Sigmoid colon (tissue), 7 donors: ENCODE results near the gene PLA2G6. TPM values are rescaled to one million over a fixed set of nuclear protein-coding genes. Genes with fewer than 3 reads are reported as not detected.

Source experiments
- DNase-seq: peaks from one replicate; pipeline ENCODE4 v3.0.0-alpha.2; 2019
- H3K27ac ChIP-seq, 4 donors: fragments of 200-600 bp; sonication (generic); one replicate each; pipeline ENCODE4 v1.5.1; 2016 to 2019; ENCODE audit warnings: mild to moderate bottlenecking in 1 of 4
- H3K27me3 ChIP-seq, 3 donors: fragments of 200-600 bp; sonication (generic); one replicate each; pipeline ENCODE4 v1.5.1; 2019; ENCODE audit warnings: mild to moderate bottlenecking in 1 of 3
- H3K36me3 ChIP-seq, 4 donors: fragments of 200-600 bp; sonication (generic); one replicate each; pipeline ENCODE4 v1.5.1; 2016 to 2019
- H3K4me1 ChIP-seq, 4 donors: fragments of 200-600 bp; sonication (generic); one replicate each; pipeline ENCODE4 v1.5.1; 2017 to 2019
- H3K4me3 ChIP-seq, 4 donors: fragments of 200-600 bp; sonication (generic); one replicate each; pipeline ENCODE4 v1.5.1; 2017 to 2019; ENCODE audit warnings: mild to moderate bottlenecking in 2 of 4, moderate library complexity in 1 of 4
- H3K9me3 ChIP-seq, 4 donors: fragments of 200-600 bp in 3 of 4; sonication (generic) in 3 of 4; one replicate each; pipeline versions ENCODE4 v1.5.1 to v1.6.1; 2013 to 2019
- EP300 ChIP-seq, 4 donors: sonication (generic); formaldehyde crosslinking; IDR thresholded peaks; one replicate each; pipeline ENCODE4 v1.6.1; 2017; ENCODE audit warnings: antibody characterized with exemption in 4 of 4
- POLR2A ChIP-seq, 2 donors: fragments of 450-650 bp; IDR thresholded peaks; one replicate each; pipeline ENCODE4 v1.6.1; 2016; ENCODE audit warnings: antibody characterized with exemption in 2 of 2, mild to moderate bottlenecking in 2 of 2, moderate library complexity in 2 of 2
- POLR2AphosphoS5 ChIP-seq, 4 donors: sonication (generic); formaldehyde crosslinking; IDR thresholded peaks; one replicate each; pipeline ENCODE4 v1.6.1; 2017; ENCODE audit warnings: antibody characterized with exemption in 4 of 4
- WGBS, 2 donors: extraction: QIAGEN DNeasy Blood & Tissue Kit; methylation state at CpG; one replicate each; pipeline ENCODE4 v1.1.7; 2013; 5-methylcytosine and 5-hydroxymethylcytosine counted together
- intact Hi-C: fragments of 100-400 bp; cut with DNase I; formaldehyde crosslinking; loops from one replicate; pipeline ENCODE4 v1.15.1; 2023
- polyA plus RNA-seq, 3 donors: library from polyadenylated mRNA; stranded (reverse); fragments of 200-250 nt; gene quantifications; one replicate each; pipeline ENCODE4 v1.2.3, GENCODE V29; 2013
- total RNA-seq, 4 donors: library from RNA; depleted of rRNA; stranded (reverse); fragments of >200 nt; gene quantifications; one replicate each; pipeline ENCODE4 v1.1.0, GENCODE V29; 2016
- TF ChIP-seq, protein P1 (sequence below), 4 experiments: fragments of 450-650 bp in 3 of 4; fragments of 200-600 bp in 1 of 4; IDR thresholded peaks; one replicate each; pipeline ENCODE4 v1.5.1; 2016 to 2019; ENCODE audit warnings: antibody characterized with exemption in 4 of 4, mild to moderate bottlenecking in 3 of 4, moderate library complexity in 2 of 4
- donor health status: healthy with polysubstance abuse.
- donor health status: Bipolar disorder and iron deficiency.
- donor health status: healthy.

Gene PLA2G6
- total and polyA plus RNA-seq, 7 donors: 6.6 to 36.2 (median 19.4) TPM

DNA sequence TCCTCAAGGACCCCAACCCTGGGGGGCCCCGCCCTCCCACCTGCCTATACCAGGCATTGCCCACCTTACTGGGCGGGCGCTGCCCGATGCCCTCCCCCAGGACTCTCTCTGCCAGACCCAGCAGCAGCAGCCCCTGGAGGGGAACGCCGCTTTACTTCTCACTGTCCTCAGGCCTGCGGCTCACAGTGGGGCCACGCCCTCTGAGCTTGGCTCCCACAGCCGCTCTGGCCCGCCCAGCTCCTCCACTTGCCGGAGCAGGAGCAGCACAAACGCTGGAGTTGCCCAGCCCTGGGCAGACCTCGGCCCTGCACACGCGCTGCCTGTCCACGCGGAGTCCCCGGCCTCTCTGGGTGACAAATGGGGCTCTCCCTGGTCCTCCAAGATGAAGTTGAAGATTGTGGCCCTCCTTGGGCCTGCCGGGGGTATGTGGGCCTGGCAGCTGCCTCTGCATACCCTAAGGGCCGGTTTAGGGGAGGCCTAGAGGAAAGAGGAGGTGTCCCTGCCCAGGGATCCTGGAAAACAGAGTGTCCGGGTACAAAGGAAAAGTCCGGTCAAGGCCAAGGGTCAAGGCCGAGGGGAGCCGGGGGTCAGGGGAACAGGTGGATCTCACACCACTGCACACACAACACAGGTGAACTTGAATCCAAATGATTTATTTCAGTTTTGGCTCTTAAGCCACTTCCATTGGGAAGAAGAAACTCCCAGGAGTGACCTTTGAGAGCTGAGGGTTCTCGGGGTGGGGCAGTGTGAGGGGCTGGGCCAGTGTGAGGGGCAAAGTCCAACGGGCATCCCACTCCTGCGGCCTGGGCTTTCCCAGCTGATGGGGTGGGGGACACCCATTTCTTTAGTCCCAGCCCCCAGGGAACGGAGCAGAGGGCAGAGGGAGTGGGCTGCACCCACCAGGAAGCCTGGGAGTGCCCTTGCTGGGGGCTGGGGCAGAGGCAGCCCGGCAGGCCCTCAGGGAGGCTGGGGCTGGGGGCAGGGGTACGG lies 70.5 kb downstream of the PLA2G6 start:
- no peak for DNase-seq
- peaks cover 0 to 9% (median 4%) of the 10 kb centered on the region in 4 donors for H3K4me1 ChIP-seq
- intact Hi-C loops: loop anchor here (10.0 kb wide), 1 partner anchor 104 kb away; no protein-coding TSS in a partner anchor
- TF ChIP-seq EP300 (IDR thresholded peaks at IDR 0.05) (no peak), POLR2AphosphoS5 (IDR thresholded peaks at IDR 0.05) (no peak)
- TF ChIP-seq, protein P1, sequence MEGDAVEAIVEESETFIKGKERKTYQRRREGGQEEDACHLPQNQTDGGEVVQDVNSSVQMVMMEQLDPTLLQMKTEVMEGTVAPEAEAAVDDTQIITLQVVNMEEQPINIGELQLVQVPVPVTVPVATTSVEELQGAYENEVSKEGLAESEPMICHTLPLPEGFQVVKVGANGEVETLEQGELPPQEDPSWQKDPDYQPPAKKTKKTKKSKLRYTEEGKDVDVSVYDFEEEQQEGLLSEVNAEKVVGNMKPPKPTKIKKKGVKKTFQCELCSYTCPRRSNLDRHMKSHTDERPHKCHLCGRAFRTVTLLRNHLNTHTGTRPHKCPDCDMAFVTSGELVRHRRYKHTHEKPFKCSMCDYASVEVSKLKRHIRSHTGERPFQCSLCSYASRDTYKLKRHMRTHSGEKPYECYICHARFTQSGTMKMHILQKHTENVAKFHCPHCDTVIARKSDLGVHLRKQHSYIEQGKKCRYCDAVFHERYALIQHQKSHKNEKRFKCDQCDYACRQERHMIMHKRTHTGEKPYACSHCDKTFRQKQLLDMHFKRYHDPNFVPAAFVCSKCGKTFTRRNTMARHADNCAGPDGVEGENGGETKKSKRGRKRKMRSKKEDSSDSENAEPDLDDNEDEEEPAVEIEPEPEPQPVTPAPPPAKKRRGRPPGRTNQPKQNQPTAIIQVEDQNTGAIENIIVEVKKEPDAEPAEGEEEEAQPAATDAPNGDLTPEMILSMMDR (IDR thresholded peaks at IDR 0.05): no peak
- H3K9me3 ChIP-seq: no peaks in the 10 kb centered on the region
- 19 to 74% methylated on average over 30 of the region's 30 CpGs for WGBS, 2 donors
- H3K36me3 ChIP-seq: peaks cover 0 to 3% (median 0%) of the 10 kb centered on the region in 4 donors
- no peak overlapping the region for H3K4me3 ChIP-seq
- no peaks in the 10 kb centered on the region for H3K27me3 ChIP-seq
- H3K27ac ChIP-seq: peak overlapping the region in 1 of 4 donors; percentile 22

DNA sequence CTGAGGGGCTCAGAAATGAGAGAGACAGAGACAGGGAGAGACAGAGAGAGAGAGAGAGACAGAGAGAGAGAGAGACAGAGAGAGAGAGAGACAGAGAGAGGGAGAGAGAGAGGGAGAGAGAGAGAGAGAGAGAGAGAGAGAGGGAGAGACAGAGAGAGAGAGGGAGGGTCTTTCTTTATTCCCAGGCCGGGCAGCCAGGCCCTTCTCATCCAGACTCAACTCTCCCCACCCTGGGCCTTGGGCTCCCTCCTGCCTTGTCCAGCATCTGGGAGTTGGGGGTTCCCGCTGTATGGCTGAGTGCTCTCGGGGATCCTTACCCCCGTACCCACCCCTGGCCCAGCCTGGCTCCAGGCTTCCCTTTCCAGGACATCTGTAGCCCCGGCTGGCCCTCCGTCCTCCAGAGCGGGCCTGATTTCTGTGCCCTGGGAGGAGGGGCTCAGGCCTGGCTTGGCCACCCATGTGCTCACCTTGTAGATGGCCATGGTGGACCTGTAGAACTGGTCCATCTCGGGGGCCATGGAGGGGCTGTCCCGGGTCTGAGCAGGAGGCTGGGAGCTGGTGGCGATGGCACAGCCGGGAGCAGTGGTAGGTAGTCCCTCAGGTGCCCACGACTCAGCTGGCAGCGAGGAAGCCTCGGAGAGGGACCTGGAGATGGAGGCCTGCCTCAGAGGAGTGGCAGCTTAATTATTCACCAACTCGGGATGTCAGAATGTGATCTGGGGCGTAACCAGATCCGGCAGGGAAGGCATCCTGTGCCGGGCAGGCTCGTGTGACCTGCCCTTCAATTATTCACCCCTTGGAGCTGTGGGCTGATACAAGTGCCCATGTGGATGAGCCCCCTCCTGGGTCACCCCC lies 71.4 kb downstream of the PLA2G6 start, which contains the start of gene BAIAP2L2:
BAIAP2L2 (minus strand) TSS at position 677 of the 855 bp plus-strand sequence; CDS start at position 518, 159 bp downstream.
- TF ChIP-seq POLR2AphosphoS5 (IDR thresholded peaks at IDR 0.05) (no peak), POLR2A (IDR thresholded peaks at IDR 0.05) (no peak)
- peaks cover 0 to 9% (median 4%) of the 10 kb centered on the region in 4 donors for H3K4me1 ChIP-seq
- peaks cover 0 to 2% (median 0%) of the 10 kb centered on the region in 4 donors for H3K36me3 ChIP-seq
- 19 to 67% methylated on average over 19 of the region's 19 CpGs for WGBS, 2 donors
- no peaks in the 10 kb centered on the region for H3K9me3 ChIP-seq
- H3K27me3 ChIP-seq: no peaks in the 10 kb centered on the region
- DNase-seq: no peak
- H3K4me3 ChIP-seq: no peak within 1 kb of the TSS
- intact Hi-C loops: loop anchor here (10.0 kb wide), 1 partner anchor 105 kb away; no protein-coding TSS in a partner anchor
- peak within 1 kb of the TSS in 1 of 4 donors; percentile 22 for H3K27ac ChIP-seq

DNA sequence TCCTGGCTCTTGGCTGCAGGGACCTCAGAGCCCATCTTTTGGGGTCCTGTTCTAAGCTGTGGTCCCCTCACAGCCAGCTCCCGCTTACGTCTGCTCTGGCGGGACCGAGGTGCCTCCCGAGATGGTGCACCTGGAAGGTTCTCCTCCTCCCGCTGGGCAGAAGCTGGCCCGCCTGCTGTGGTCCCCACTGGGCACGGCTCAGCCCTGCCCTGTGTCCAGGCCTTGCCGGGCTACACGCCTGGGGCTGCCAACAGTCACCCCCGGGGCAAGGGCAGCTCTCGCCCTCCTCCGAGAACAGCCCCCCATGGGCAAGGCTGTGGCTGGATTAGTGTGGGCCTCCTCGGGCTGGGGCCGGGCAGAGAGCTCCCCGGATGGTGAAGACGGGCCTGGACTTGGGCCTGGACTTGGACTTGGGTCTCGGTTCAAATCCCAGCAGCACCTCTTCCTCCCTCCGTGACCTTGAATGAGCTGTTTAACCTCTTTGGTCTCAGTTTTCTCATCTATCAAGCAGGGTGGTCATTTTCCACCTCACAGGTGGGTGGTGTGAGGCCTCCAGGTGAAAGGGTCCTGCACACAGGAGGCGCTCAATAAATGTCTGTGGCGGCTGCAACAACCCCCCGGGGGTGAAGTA lies 72.1 kb downstream of the PLA2G6 start:
- no peak overlapping the region for H3K27ac ChIP-seq
- TF ChIP-seq POLR2AphosphoS5 (IDR thresholded peaks at IDR 0.05) (no peak), POLR2A (IDR thresholded peaks at IDR 0.05) (no peak), EP300 (IDR thresholded peaks at IDR 0.05) (no peak)
- TF ChIP-seq, protein P1 (IDR thresholded peaks at IDR 0.05): no peak
- intact Hi-C loops: loop anchor here (10.0 kb wide), 1 partner anchor 105 kb away; no protein-coding TSS in a partner anchor
- no peak for DNase-seq
- H3K9me3 ChIP-seq: no peaks in the 10 kb centered on the region
- H3K27me3 ChIP-seq: no peaks in the 10 kb centered on the region
- H3K4me3 ChIP-seq: no peak overlapping the region
- WGBS, 2 donors: 65 to 89% methylated on average over 22 of the region's 22 CpGs
- peaks cover 0 to 6% (median under 1%) of the 10 kb centered on the region in 4 donors for H3K4me1 ChIP-seq
- H3K36me3 ChIP-seq: no peaks in the 10 kb centered on the region

DNA sequence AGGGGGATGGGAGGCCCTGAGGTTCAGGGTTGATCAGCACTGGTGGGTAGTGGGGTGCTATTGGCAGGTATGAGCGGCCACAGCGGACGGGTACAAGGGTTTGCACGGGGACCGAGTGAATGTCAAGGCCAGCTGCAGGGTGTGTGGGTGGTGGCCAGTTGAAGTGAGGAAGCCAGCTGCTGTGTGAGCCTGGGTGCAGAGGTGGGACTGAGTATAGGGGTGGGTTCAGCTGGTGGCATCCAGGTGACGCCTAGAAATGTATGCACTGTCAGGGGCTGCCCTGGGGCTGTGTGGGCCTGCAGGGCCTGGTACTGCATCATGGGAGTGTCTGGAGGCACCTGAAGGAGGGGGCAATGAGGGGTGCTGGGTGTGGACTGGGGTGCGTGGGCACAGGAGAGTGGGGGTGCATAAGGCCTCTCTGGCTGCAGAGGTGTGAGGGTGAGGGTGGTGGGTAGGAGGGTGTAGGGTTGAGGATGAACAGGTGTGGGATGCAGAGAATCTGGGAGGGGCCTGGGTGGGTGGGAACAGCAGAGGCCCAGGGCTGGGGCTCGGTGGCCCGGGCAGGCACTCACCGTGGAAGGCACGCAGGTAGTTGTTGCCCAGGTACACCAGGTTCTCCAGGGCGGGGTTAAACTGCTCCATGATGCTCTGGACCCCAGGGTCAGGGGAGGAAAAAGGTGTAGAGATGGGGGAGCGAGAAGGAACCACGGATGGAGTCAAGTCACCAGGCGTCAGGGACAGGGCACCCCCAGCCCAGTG lies 72.9 kb downstream of the PLA2G6 start:
- Histone ChIP-seq H3K27me3 (no peaks in the 10 kb centered on the region), H3K9me3 (no peaks in the 10 kb centered on the region), H3K36me3 (no peaks in the 10 kb centered on the region), H3K27ac (no peak overlapping the region), H3K4me3 (no peak overlapping the region), H3K4me1 (no peaks in the 10 kb centered on the region)
- WGBS, 2 donors: 41 to 81% methylated on average over 15 of the region's 15 CpGs
- DNase-seq: no peak
- intact Hi-C loops: no loop called here
- TF ChIP-seq EP300 (IDR thresholded peaks at IDR 0.05) (no peak), POLR2A (IDR thresholded peaks at IDR 0.05) (no peak), POLR2AphosphoS5 (IDR thresholded peaks at IDR 0.05) (no peak)
- TF ChIP-seq, protein P1 (IDR thresholded peaks at IDR 0.05): no peak
